Stomach (tissue), 9 donors: ENCODE data around the gene RAB3GAP2. TPM values are rescaled to one million over a fixed set of nuclear protein-coding genes. Genes with fewer than 3 reads are reported as not detected.

Source experiments
- DNase-seq, 2 donors: peaks; one replicate each; pipeline versions ENCODE4 v3.0.0 to v3.0.0-alpha.2; 2013 to 2019
- H3K27ac ChIP-seq, 5 donors: fragments of 200-600 bp in 4 of 5; sonication (generic) in 4 of 5; one replicate each; pipeline ENCODE4 v1.5.1; 2013 to 2019; ENCODE audit warnings: mild to moderate bottlenecking in 1 of 5, moderate library complexity in 1 of 5
- H3K27me3 ChIP-seq, 3 donors: fragments of 200-600 bp; sonication (generic); one replicate each; pipeline ENCODE4 v1.5.1; 2017 to 2019; ENCODE audit warnings: mixed run types in 1 of 3
- H3K36me3 ChIP-seq, 4 donors: fragments of 200-600 bp; sonication (generic); 1 replicate in 3 of 4; 2 replicates in 1 of 4; pipeline ENCODE4 v1.5.1; 2016 to 2019
- H3K4me1 ChIP-seq, 4 donors: fragments of 200-600 bp; sonication (generic); one replicate each; pipeline ENCODE4 v1.5.1; 2016 to 2019
- H3K4me3 ChIP-seq, 4 donors: fragments of 200-600 bp; sonication (generic) in 3 of 4; one replicate each; pipeline ENCODE4 v1.5.1; 2016 to 2019; ENCODE audit warnings: mild to moderate bottlenecking in 1 of 4
- H3K9me3 ChIP-seq, 4 donors: fragments of 200-600 bp; sonication (generic); one replicate each; pipeline ENCODE4 v1.5.1; 2016 to 2019
- CTCF ChIP-seq, 7 experiments: fragments of 450-650 bp in 4 of 7; fragments of 200-600 bp in 3 of 7; sonication (generic) in 3 of 7; IDR thresholded peaks; one replicate each; pipeline ENCODE4 v1.5.1; 2016 to 2019; ENCODE audit warnings: antibody characterized with exemption in 7 of 7, control low read depth in 2 of 7, mild to moderate bottlenecking in 1 of 7
- EP300 ChIP-seq: sonication (generic); formaldehyde crosslinking; IDR thresholded peaks from one replicate; pipeline ENCODE4 v1.6.1; 2017; ENCODE audit warnings: antibody characterized with exemption
- POLR2A ChIP-seq, 4 donors: fragments of 450-650 bp; IDR thresholded peaks; one replicate each; pipeline ENCODE4 v1.6.1; 2016; ENCODE audit warnings: antibody characterized with exemption in 4 of 4, control low read depth in 2 of 4, mild to moderate bottlenecking in 1 of 4, moderate library complexity in 1 of 4
- POLR2AphosphoS5 ChIP-seq, 3 donors: sonication (generic); formaldehyde crosslinking; IDR thresholded peaks; one replicate each; pipeline ENCODE4 v1.6.1; 2016; ENCODE audit warnings: antibody characterized with exemption in 3 of 3
- WGBS, 5 donors: extraction: QIAGEN DNeasy Blood & Tissue Kit in 3 of 5; methylation state at CpG; one replicate each; pipeline versions ENCODE4 v1.1.5 to v1.1.7; 2013 to 2018; 5-methylcytosine and 5-hydroxymethylcytosine counted together
- intact Hi-C: fragments of 100-400 bp; cut with DNase I; formaldehyde crosslinking; loops from one replicate; pipeline ENCODE4 v1.15.1; 2023; ENCODE audit warnings: low total_unique reads
- polyA plus RNA-seq, 3 donors: library from polyadenylated mRNA; stranded (reverse); fragments of 200-250 nt; gene quantifications; one replicate each; pipeline ENCODE4 v1.2.3, GENCODE V29; 2013
- total RNA-seq, 5 donors: library from RNA; depleted of rRNA; stranded (reverse); fragments of >200 nt; gene quantifications; one replicate each; pipeline versions ENCODE4 v1.1.0 to v1.2.3, GENCODE V29; 2014 to 2016
- donor health status: healthy with polysubstance abuse.
- donor health status: Bipolar disorder and iron deficiency.
- donor health status: healthy.

Gene RAB3GAP2
- total and polyA plus RNA-seq, 8 donors = 3.7 to 56.0 (median 14.8) TPM

GRCh38 chr1:220189750-220190347 lies 82.4 kb downstream of the RAB3GAP2 start:
- Histone ChIP-seq H3K9me3 (no peaks in the 10 kb centered on the region), H3K27me3 (no peaks in the 10 kb centered on the region), H3K4me3 (no peak overlapping the region), H3K27ac (no peak overlapping the region), H3K36me3 (peaks cover 26 to 94% (median 81%) of the 10 kb centered on the region in 4 donors), H3K4me1 (no peaks in the 10 kb centered on the region)
- intact Hi-C loops = no loop called here
- TF ChIP-seq POLR2A (IDR thresholded peaks at IDR 0.05) (no peak), POLR2AphosphoS5 (IDR thresholded peaks at IDR 0.05) (no peak), CTCF (IDR thresholded peaks at IDR 0.05) (peak in 2 of 7 experiments; percentile 10 to 23), EP300 (no peak)
- WGBS, 5 donors = 39 to 78% (median 53%) methylated on average over 1 of the region's 1 CpG
- peak in 1 of 2 donors; percentile 46 for DNase-seq

GRCh38 chr1:220188538-220188937 lies 83.7 kb downstream of the RAB3GAP2 start:
- DNase-seq = no peak
- H3K36me3 ChIP-seq = peaks cover 26 to 81% (median 72%) of the 10 kb centered on the region in 4 donors
- no peaks in the 10 kb centered on the region for H3K9me3 ChIP-seq
- TF ChIP-seq POLR2AphosphoS5 (IDR thresholded peaks at IDR 0.05) (no peak), EP300 (no peak), POLR2A (IDR thresholded peaks at IDR 0.05) (no peak), CTCF (IDR thresholded peaks at IDR 0.05) (no peak)
- H3K27ac ChIP-seq = no peak overlapping the region
- no peaks in the 10 kb centered on the region for H3K4me1 ChIP-seq
- 87 to 89% (median 88%) methylated on average over 2 of the region's 2 CpGs for WGBS, 5 donors
- H3K4me3 ChIP-seq = no peak overlapping the region
- intact Hi-C loops = no loop called here
- no peaks in the 10 kb centered on the region for H3K27me3 ChIP-seq

GRCh38 chr1:220186752-220187151 lies 85.5 kb downstream of the RAB3GAP2 start:
- Histone ChIP-seq H3K9me3 (no peaks in the 10 kb centered on the region), H3K4me1 (no peaks in the 10 kb centered on the region), H3K4me3 (no peak overlapping the region), H3K36me3 (peaks cover 15 to 80% (median 71%) of the 10 kb centered on the region in 4 donors), H3K27ac (no peak overlapping the region), H3K27me3 (no peaks in the 10 kb centered on the region)
- TF ChIP-seq CTCF (IDR thresholded peaks at IDR 0.05) = no peak
- 91 to 97% (median 94%) methylated on average over 2 of the region's 2 CpGs for WGBS, 5 donors
- DNase-seq = no peak
- intact Hi-C loops = no loop called here

- Histone ChIP-seq H3K27ac (no peak overlapping the region), H3K9me3 (no peaks in the 10 kb centered on the region), H3K4me1 (no peaks in the 10 kb centered on the region), H3K36me3 (peaks cover 11 to 81% (median 75%) of the 10 kb centered on the region in 4 donors), H3K27me3 (no peaks in the 10 kb centered on the region), H3K4me3 (no peak overlapping the region)
- TF ChIP-seq POLR2AphosphoS5 (IDR thresholded peaks at IDR 0.05) = no peak
- intact Hi-C loops = no loop called here
- 81 to 93% (median 84%) methylated on average over 1 of the region's 1 CpG for WGBS, 5 donors
- no peak for DNase-seq
These were observed 87.7 kb downstream of the RAB3GAP2 start for GRCh38 chr1:220184506-220184905.

GRCh38 chr1:220182656-220183055 lies 89.6 kb downstream of the RAB3GAP2 start:
- Histone ChIP-seq H3K9me3 (no peaks in the 10 kb centered on the region), H3K27ac (no peak overlapping the region), H3K4me1 (no peaks in the 10 kb centered on the region), H3K27me3 (no peaks in the 10 kb centered on the region), H3K36me3 (peaks cover 7 to 69% (median 62%) of the 10 kb centered on the region in 4 donors), H3K4me3 (no peak overlapping the region)
- no peak for DNase-seq
- intact Hi-C loops = no loop called here
- TF ChIP-seq CTCF (IDR thresholded peaks at IDR 0.05) (no peak), POLR2A (IDR thresholded peaks at IDR 0.05) (no peak), POLR2AphosphoS5 (IDR thresholded peaks at IDR 0.05) (no peak), EP300 (no peak)
- 75 to 89% (median 87%) methylated on average over 2 of the region's 2 CpGs for WGBS, 5 donors
